Measurements from ENCODE around the gene CA5A.
"Not testable (repeated sequence)": the region's sequence is repeated elsewhere in the genome, so short reads cannot be mapped to it uniquely, and the experiment has no call there.

DNA sequence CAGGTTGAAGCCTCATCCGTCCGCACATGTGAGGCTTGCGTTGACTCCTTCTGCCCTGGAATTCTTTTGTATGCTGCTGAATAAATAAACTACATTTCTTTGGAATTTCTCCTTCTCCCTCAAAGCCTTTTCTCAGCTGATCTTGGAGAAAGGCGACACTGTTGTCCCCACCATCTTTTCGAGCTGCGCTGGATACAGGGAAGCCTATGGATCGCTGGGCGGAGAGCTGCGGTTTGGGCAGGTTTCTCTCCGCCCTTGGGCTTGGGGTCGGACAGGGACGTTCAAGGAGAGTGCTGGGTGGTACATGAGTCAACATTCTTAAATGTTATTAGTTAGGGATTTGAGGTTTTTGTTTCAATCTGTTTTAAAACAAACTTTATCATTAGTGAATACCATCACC is 35.8 kb downstream of the CA5A start:
- TF ChIP-seq, protein P1, sequence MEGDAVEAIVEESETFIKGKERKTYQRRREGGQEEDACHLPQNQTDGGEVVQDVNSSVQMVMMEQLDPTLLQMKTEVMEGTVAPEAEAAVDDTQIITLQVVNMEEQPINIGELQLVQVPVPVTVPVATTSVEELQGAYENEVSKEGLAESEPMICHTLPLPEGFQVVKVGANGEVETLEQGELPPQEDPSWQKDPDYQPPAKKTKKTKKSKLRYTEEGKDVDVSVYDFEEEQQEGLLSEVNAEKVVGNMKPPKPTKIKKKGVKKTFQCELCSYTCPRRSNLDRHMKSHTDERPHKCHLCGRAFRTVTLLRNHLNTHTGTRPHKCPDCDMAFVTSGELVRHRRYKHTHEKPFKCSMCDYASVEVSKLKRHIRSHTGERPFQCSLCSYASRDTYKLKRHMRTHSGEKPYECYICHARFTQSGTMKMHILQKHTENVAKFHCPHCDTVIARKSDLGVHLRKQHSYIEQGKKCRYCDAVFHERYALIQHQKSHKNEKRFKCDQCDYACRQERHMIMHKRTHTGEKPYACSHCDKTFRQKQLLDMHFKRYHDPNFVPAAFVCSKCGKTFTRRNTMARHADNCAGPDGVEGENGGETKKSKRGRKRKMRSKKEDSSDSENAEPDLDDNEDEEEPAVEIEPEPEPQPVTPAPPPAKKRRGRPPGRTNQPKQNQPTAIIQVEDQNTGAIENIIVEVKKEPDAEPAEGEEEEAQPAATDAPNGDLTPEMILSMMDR (IDR thresholded peaks at IDR 0.05) = not testable (repeated sequence)
- not testable (repeated sequence) for TF ChIP-seq POLR2AphosphoS5 (IDR thresholded peaks at IDR 0.05); EP300 (IDR thresholded peaks at IDR 0.05; ENCODE audit: low read depth); POLR2A (IDR thresholded peaks at IDR 0.05)

Measured in transverse colon (tissue), 4 donors.